Tibial artery (tissue), 4 donors: ENCODE measurements around the gene ESYT2.
A peak's percentile ranks its signal among the peaks of the same experiment; 100 is the strongest.

Experiments
- DNase-seq, 2 donors: peaks; one replicate each; pipeline ENCODE4 v3.0.0-alpha.2; 2019
- H3K27ac ChIP-seq, 2 donors: fragments of 200-600 bp; sonication (generic) in 1 of 2; 1 replicate in 1 of 2; 2 replicates in 1 of 2; pipeline ENCODE4 v1.5.1; 2018 to 2019; ENCODE audit warnings: mild to moderate bottlenecking in 1 of 2
- H3K27me3 ChIP-seq, 2 donors: fragments of 200-600 bp; sonication (generic) in 1 of 2; one replicate each; pipeline versions ENCODE4 v1.5.1 to v1.6.0; 2016 to 2019
- H3K36me3 ChIP-seq, 3 donors: fragments of 200-600 bp; sonication (generic) in 2 of 3; one replicate each; pipeline ENCODE4 v1.5.1; 2016 to 2019; ENCODE audit warnings: mild to moderate bottlenecking in 2 of 3
- H3K4me1 ChIP-seq, 4 donors: fragments of 200-600 bp; sonication (generic) in 2 of 4; 1 replicate in 3 of 4; 2 replicates in 1 of 4; pipeline ENCODE4 v1.5.1; 2016 to 2019
- H3K4me3 ChIP-seq, 2 donors: fragments of 200-600 bp; sonication (generic) in 1 of 2; 1 replicate in 1 of 2; 2 replicates in 1 of 2; pipeline ENCODE4 v1.5.1; 2018 to 2019; ENCODE audit warnings: mild to moderate bottlenecking in 2 of 2
- H3K9me3 ChIP-seq, 3 donors: fragments of 200-600 bp; sonication (generic) in 1 of 3; one replicate each; pipeline ENCODE4 v1.5.1; 2016 to 2019
- CTCF ChIP-seq, 2 experiments: fragments of 200-600 bp in 1 of 2; fragments of 450-650 bp in 1 of 2; IDR thresholded peaks; one replicate each; pipeline ENCODE4 v1.5.1; 2017 to 2019; ENCODE audit warnings: antibody characterized with exemption in 2 of 2, mild to moderate bottlenecking in 1 of 2, moderate library complexity in 1 of 2
- intact Hi-C: fragments of 100-400 bp; cut with DNase I; formaldehyde crosslinking; loops from one replicate; pipeline ENCODE4 v1.15.0; 2023; ENCODE audit warnings: low total_unique reads

The ESYT2 gene

GRCh38 chr7:158744070-158744469 lies 85.2 kb downstream of the ESYT2 start:
- no peaks in the 10 kb centered on the region for H3K9me3 ChIP-seq
- intact Hi-C loops = no loop called here
- DNase-seq = no peak
- no peak for TF ChIP-seq CTCF (IDR thresholded peaks at IDR 0.05)
- no peak overlapping the region for H3K27ac ChIP-seq
- peaks cover 88 to 100% (median 95%) of the 10 kb centered on the region in 3 donors for H3K36me3 ChIP-seq
- no peaks in the 10 kb centered on the region for H3K4me1 ChIP-seq
- H3K27me3 ChIP-seq = no peaks in the 10 kb centered on the region
- H3K4me3 ChIP-seq = no peak overlapping the region

- no peaks in the 10 kb centered on the region for H3K27me3 ChIP-seq
- intact Hi-C loops = no loop called here
- no peak for TF ChIP-seq CTCF (IDR thresholded peaks at IDR 0.05)
- no peaks in the 10 kb centered on the region for H3K4me1 ChIP-seq
- H3K9me3 ChIP-seq = no peaks in the 10 kb centered on the region
- DNase-seq = no peak
- no peak overlapping the region for H3K27ac ChIP-seq
- H3K4me3 ChIP-seq = no peak overlapping the region
- H3K36me3 ChIP-seq = peaks cover 89 to 100% (median 98%) of the 10 kb centered on the region in 3 donors
These were observed 86.1 kb downstream of the ESYT2 start for GRCh38 chr7:158743219-158743618.

- no peaks in the 10 kb centered on the region for H3K4me1 ChIP-seq
- intact Hi-C loops = no loop called here
- peaks cover 94 to 100% (median 98%) of the 10 kb centered on the region in 3 donors for H3K36me3 ChIP-seq
- no peak overlapping the region for H3K4me3 ChIP-seq
- no peak for DNase-seq
- no peak overlapping the region for H3K27ac ChIP-seq
- no peaks in the 10 kb centered on the region for H3K9me3 ChIP-seq
- no peaks in the 10 kb centered on the region for H3K27me3 ChIP-seq
- no peak for TF ChIP-seq CTCF (IDR thresholded peaks at IDR 0.05)
These were observed 87.1 kb downstream of the ESYT2 start for GRCh38 chr7:158742065-158742821.

GRCh38 chr7:158741294-158741666 lies 88.0 kb downstream of the ESYT2 start:
- Histone ChIP-seq H3K27me3 (no peaks in the 10 kb centered on the region), H3K27ac (peak overlapping the region in 1 of 2 donors; percentile 3)

GRCh38 chr7:158740657-158741293 lies 88.5 kb downstream of the ESYT2 start:
- Histone ChIP-seq H3K27ac (peak overlapping the region in 1 of 2 donors; percentile 3), H3K9me3 (no peaks in the 10 kb centered on the region), H3K4me3 (no peak overlapping the region), H3K36me3 (peaks cover 96 to 100% (median 97%) of the 10 kb centered on the region in 3 donors), H3K4me1 (no peaks in the 10 kb centered on the region), H3K27me3 (no peaks in the 10 kb centered on the region)
- no peak for DNase-seq
- TF ChIP-seq CTCF (IDR thresholded peaks at IDR 0.05) = no peak
- intact Hi-C loops = no loop called here

More at GRCh38 chr7:158741294-158741666, 88.0 kb downstream of the ESYT2 start:
- no peaks in the 10 kb centered on the region for H3K4me1 ChIP-seq
- H3K9me3 ChIP-seq = no peaks in the 10 kb centered on the region
- intact Hi-C loops = no loop called here
- no peak overlapping the region for H3K4me3 ChIP-seq
- peaks cover 94 to 100% (median 96%) of the 10 kb centered on the region in 3 donors for H3K36me3 ChIP-seq
- no peak for TF ChIP-seq CTCF (IDR thresholded peaks at IDR 0.05)
- no peak for DNase-seq
